NCI-H748 (cell line): Measurements from ENCODE around the gene PAX5.

Experiments used
- DNase-seq: peaks from one replicate; lab custom pipeline; 2025; ENCODE audit not compliant: unreplicated experiment; lab: John Stamatoyannopoulos, UW

Gene PAX5

DNA sequence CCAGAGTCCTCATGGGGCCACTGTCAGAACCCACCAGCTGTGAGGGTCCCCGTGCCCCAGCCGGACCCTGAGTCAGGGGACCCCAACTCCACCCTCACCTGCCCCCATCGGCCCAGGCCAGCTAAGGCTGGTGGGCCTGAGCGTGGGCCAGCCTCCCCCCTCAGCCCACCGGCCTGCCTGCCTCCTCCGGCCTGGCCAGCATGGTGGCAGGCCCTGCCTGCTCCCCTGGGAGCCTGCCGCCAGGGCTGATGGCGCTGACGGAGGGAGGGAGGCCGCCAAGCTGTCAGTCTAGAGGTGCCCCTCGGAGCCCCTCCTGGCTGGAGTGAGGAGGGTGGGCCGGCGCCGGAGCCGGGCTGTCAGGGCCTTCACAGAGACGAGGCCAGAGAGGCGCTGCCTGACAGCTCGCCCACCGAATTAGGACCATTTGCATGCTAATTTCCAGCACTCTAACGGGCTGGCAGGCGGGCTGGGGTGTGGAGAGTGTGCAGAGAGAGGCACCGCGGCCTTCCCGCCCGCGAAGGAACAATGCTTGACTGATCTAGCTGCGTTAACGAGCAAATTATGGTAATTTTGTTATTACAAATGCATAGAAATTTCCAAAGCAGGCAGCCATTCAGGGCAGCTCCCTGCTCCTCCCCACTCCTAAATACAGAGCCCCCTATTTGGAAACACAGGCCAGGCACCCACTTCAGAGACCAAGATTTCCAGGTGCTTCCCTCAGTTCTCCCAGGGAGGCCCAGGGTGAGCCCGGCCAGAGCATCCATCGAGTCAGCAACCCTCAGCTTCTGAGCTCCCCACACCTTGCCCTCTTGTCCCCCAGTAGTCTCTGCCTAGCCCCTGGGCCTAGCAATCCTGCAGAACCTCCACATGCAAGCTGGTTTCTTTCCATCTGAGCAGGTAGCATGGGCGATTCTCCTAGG, 169.3 kb downstream of the PAX5 start:
- DNase-seq: peak; percentile 32

DNA sequence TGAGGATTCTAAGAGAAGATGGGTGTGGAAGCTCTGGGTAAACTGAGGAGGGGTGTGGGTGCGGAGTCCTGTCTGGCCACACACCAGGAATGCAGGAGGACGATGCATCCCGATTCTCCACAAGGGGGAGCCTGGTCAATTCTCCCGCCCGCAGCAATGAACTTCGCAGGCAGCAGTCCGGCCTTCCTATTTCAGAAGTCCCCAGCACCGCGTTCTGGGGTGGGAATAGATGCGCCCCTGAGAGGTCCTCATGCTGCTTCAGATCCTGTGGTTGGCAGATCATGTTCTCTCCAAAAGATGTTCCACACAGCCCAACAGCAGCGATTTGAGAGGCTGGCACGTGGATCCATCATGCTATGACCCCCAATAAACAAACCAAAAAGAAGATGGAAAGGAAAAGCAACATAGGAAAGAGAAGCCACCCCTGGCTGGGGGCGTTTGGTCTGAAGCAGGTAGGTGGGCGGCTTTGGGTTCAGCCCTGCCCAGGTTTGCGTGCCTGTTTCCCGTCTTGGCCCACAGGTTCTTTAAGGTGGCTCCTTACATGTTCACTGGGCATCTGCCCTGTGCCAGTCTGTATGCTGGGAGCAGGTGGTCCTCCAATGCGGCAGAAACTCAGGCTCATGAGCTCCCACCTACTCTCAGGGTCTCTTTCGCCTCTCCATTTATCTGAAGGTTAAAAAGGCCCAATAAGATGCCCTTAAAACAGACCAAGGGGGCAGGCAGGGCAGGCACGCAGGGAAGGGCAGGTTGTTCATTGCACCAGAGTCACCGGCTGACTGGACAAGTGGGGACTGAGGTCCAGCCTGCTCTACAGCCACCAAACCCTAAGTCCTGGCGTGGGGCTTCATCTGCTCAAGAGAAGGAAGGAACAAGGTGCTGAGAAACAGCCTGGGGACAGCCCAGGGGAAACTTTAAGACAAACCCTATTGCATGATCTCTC, 171.6 kb downstream of the PAX5 start:
- DNase-seq: peak; percentile 23

DNA sequence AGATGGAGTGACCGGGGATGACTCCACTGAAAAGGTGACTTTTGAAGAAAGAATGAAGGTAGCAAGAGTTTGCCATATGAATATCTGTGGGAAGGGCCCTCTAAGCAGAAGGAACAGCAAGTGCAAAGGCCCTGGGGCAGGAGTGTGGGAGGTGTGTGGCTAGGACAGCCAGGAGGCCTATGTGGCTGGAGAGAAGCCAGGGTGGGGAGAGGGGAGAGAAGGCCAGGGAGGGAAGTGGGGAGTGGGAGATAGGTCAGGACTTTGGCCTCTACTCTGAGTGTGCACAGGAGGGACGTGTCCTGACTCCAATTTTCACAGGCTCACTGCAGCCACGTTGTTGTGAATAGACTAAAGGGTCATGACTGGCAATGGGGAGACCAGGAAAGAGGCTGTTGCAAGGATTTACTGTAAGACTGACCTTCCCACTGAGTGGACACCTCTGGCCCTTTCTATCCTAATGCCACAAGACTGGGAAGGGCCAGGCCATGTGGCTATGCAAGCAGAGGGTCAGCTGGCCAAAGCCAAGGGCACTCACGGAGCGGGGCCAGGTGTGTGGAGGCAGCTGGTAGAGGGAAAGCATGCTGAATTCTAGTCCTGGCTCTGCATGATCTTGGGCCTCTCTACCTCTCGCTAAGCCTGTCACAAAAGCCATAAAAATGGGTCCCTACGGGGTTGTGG, 172.4 kb downstream of the PAX5 start:
- no peak for DNase-seq

DNA sequence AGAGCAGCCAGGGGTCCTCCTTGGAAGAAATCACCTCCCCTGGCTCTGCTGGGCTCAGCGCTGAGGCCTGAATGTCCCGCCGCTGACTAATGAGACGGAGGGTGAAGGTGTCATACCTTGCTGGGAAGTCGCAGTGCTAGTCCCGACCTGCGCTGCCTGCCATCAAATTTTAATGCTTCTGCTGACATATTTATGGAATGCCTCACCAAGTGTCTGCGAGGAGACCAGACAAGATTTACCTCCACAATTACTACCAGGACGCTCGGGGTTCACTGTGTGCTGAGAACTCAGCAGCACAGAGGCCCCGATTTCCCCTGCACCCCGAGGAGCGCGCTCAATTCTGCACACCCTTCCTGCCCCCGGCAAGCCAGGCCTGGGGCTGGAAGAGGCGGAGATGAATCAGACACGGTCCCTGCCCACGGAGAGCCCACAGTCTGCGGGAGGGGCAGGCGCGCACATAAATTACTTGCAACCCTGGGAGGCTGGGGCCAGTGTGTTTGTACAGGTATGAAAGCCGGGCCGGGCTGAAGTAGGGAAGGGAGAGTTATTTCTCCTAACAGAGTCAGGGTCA, 175.2 kb downstream of the PAX5 start:
- DNase-seq: no peak

DNA sequence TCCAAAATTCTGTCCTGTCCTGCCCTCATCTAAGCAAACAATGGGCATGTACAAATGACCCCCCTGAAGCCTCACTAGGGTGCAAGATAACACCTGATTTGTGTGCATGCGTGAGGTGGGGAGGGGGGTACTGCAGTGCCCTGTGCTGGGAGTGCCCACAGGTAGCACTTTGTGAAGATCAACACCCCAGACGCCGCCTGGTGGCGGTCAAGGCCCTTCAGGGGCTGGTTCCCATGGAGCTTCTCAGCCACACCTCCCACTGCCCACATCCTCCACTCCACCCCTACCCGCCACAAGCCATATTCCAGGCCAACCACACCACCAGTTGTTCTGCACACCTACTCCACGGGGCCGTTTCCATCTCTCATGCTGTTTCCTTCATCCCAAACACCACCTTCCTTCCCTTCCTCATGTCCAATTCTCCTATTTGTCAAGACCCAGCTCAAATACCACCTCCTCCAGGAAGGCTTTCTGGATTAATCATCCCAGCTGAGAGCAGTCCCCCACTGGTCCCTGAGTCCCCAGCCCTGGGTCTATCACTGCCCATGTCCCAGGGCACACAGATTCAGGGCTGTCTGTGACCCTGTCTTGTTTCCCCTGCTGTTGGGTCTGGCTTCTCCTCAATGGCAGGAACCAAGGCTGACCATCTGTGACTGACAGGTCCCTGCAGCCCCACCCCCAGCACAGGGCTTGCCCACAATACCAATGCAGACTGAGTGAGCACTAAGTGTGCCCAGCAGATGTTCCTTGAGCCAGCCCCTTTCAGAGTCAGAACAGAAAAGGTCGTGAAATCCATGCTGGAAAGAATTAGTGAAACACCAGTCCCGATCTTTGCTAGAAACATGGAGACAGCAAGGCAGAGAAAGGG, 178.4 kb downstream of the PAX5 start:
- DNase-seq: peak; percentile 65

DNA sequence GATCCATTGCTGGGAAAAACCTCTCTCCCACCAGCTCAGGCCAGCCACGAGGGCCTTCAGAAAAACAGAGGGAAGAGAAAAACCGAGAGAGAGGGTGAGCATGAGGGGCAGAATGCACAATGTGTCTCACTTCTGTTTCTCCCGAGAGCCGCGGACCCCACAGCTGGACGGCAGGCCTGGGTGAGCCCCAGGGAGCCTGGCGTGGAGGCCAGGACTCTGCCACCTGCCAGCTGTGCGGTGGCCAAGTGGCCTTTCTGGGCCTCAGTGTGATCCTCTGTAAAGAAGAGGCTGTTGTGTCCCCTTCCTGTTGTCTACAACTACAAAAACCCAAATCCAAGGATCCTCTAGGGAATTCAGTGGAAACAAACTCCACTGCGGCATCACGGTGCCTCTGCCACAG, 179.3 kb downstream of the PAX5 start:
- DNase-seq: no peak

DNA sequence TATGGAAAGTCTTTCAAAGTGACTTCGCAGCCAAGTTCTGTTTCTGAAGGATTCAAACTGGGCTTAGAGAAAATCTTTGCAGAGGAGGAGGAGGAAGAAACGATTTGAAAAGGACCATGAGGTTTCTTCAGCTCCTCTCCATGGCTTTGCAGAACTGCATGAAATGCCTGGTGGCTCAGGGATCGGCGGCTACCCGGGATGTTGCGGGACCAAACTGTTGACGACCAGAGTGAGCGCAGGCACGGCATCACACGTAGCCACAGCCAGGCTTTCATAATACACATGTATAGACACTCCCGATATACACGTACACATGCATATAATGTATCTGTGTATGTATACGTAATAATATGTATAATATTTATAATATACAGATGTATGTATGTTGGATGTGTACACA, 180.0 kb downstream of the PAX5 start:
- DNase-seq: no peak

DNA sequence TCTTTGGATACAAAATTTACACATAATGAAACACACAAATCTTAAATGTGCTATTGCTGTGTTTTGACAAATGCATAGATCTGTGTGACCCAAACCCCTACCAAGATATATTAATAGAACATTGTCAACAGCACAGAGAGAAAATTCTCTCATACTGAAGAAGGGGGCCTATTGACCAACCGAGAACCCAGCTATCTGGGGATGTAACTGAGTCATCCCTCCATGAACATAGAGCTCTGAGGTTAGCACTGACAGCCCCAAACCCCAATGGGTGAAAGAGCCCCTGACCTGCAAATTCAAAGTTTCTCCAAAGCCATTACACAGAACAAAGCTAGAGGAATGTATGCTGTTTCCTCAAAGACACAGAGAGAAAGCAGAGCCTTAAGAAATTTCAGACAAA, 180.8 kb downstream of the PAX5 start:
- DNase-seq: no peak

DNA sequence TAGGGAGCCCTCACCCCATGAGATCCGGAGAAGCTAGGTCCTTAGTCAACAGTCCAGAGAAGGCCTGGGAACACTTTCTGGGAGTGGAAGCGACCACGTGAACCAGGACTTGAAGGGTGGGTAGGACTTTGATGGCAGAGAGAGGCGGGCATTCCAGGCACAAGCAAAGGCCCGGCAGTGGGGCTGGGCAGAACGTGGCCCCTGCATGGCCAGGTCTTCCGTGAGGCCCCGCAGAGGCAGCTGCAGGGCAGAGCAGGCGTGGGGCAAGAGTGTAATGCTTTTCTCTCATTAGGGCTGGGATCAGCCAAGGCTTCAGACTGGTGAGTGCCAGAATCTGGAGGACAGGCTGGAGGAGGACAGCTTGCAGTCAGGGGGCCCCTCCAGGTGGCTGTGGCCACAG, 184.1 kb downstream of the PAX5 start:
- DNase-seq: no peak

DNA sequence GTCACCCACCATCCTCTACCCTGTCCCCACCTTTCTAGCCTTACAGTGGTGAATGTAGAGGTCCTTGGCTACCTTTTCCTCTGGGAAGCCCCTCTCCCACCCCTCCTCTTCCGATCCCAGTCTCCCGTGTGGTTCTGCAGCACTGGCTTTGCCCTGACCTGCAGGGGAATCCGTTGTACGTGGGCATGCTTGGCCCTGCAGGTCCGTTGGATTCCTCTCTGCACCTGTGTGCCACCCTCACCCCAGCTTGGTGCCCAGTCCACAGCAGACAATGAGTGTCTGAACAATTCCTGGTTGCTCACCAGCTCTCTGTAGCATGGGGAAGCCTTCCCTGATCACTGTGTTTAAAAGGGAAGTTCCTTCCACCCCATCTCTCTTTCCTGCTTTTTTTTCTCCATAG, 185.1 kb downstream of the PAX5 start:
- no peak for DNase-seq

DNA sequence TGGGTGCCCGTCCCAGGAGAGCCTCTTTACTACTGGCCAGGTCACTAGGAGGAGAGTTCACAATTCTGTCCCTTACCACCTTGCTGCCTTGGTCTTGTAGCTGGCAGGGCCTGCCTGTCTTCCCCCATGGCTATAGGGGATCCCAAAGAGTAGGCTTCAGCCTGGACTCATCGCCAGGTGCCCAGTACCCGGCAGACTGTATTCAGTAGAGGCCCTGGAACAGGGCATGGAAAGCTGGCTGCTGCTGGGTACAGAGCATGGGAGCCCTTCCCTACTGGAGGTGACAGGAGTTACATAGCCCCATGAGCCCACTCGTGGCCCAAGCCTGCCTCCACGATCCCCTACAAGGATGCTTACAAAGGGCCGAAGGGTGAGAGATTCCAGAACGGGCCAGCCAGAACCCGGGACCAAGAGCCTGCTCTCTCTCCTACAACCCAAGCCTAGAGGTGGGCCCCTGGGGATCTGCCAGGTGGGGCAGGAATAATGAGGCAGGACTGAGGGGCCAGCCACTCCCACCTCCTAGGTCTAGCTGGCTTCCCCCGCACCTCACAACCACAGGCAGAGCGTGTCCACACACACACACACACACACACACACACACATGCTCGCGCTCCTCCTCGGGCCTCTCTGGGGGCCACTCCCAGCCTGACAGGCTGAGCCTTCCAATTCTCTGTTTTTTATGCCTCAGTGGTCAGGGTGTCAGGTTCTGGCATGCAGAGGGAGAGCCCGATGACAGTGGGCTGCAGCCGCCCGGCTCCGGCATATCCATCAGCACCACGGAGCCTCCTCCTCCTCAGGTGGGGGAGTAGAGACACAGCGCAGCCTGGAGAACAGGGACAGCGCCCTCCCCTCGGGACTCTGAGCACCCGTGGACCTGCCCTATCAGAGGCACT, 186.0 kb downstream of the PAX5 start:
- DNase-seq: no peak

DNA sequence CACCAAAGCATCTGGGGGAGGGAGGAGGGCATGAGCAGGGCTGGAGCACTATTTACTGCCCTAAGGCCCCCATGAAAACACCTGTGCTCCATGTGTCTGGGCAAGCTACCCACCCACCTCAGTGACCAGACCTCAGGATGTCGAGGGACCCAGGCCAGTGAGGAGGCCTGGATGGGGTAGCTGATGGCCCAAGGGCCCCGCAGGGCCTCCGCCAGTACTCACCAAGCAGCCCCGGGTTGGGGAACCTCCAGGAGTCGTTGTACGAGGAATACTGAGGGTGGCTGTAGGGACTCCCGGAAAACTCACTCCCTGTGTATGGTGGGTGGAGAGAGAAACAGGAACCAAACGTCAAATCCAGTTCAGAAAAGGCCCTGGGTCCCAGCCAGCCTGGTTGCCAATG, 187.4 kb downstream of the PAX5 start:
- DNase-seq: no peak

DNA sequence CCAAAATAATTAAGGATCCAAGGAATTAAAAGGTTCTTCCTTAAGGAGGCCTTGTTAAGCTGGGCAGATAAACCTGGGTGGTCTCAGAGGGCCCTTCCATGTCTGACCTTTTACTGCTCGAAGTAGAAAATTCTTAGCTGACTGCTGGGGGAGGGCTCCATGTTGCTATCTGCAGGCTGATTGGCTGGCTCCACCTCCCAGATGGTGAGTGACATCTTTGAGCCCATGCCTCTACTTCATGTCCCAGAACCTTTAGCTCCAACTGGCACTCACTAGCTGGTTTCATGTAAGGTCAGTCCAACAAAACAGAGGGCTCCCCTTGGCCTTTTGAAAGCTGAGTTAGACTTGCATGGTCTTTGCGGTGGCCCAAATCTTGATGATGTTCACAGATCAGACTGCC, 188.2 kb downstream of the PAX5 start:
- DNase-seq: no peak

DNA sequence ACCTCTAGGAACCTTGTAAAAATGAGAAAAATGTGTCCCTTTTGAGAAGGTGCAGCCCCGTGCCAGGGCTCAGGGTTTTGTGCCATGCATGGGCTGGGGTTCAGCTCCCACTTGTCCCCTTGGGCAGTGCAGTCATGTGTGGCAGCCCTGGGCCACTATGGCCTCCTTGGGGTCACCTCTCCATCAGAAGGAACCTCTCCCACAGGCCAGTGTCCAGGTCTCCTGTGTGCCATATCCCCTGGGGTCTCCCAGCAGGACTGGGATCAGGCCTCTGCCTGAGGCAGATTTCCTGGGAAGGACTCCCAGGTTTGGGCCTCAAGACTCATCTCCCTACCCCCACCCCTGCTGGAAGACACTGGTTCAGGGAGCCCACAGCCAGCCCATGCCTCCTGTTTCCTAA, 189.1 kb downstream of the PAX5 start:
- DNase-seq: no peak

DNA sequence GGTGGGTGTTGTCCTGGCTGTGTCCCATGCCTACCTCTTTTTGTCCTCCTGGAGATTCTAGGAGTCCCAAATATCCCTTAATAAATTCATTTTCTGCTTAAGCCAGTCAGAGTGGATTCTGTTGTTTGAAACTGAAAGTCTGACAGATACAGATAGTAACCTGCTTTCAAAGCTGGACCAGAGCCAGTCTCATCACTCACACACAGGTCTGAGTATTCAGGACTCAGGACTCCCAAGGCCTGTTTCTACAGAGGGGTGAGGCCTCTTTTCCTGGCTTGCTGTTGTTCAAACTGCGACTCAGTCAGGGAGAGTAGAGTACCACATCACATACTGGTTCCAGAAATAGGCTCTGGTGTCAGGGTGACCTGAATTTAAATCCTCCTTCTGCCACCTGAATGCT, 190.1 kb downstream of the PAX5 start:
- DNase-seq: no peak

DNA sequence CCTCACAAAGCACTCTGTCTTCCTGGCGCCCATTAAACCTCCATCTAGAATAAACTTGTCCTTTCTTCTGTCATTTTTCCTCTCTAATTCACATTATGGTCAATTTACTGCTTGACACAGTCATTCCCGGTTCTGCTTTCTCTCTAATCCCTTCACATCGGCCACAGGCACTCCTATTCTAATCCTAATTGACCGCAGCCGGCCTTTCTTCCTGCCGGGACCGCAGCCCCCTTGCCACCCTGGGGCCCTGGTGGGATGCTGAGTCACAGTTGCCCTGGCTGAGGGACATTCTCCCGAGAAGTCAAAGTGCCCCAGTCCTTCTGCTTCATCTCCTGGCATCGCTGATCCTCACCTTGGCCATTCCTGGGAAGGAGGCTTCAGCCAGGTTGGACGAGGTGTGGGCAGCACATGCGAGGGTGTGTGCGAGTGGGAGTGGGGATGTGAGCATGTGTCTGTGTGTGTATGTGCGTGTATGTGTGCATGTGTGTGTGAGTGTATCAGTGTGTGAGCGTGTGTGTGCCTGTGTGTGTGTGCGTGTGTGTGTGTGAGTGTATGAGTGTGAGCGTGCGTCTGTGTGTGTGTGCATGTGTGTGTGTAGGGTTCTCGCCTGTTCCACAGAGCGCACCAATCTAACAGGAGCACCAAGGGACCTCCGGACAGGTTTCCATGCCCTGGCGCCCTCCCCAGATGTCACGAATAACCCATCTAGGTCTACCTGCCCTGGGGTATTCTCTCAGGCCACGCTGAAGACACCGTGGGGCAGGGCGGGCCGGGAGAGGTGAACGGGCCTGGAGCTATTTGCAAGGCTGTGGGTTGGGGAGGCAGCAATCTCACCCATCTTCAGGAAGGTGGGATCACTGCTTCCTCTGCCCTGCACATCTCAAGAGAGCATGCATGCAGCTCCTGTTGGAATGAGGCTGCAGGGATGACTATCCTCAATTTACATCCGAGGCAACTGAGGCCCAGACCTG, 191.2 kb downstream of the PAX5 start:
- DNase-seq: no peak

DNA sequence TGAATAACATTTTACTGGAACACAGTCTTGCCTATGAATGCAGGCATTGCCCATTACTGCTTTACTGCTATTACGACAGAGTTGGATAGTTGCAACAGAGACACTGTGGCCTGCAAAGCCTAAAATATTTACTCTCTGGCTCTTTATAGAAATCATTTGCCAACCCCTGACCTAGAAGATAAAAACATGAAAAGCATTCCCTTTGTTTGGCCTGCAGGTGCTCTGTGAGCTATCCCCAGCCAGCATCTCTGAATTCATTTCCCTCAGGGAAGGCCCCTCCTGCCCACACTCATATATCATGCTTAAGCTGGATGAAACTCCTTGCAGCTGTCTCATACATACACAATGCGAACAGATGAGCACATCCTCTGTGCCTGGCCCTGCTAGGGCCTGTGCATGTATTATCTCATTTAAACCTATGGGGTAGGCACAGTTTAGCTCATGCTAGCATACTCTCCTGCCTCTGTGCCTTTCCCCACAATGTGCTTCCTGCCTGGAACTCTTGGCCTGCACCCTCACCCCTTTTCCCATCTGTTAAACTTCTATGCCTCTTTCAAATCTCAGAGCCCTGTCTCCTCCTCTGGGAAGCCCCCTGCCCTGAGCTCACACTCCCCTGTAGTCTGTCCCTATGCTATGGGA, 193.1 kb downstream of the PAX5 start:
- peak; percentile 30 for DNase-seq
